Lower lobe of right lung (tissue), 2 donors: ENCODE results near the gene SPON2. TPM values are rescaled to one million over a fixed set of nuclear protein-coding genes. Genes with fewer than 3 reads are reported as not detected.
A peak's percentile ranks its signal among the peaks of the same experiment; 100 is the strongest.

Experiments
- ATAC-seq, 2 donors: fragments of 200-7000 bp; cut with Tn5 transposase; one replicate each; pipeline ENCODE4 v1.9.1; 2020 to 2022; ENCODE audit warnings: mild to moderate bottlenecking in 2 of 2, moderate library complexity in 2 of 2
- DNase-seq: peaks from one replicate; pipeline ENCODE4 v3.0.0-alpha.2; 2020
- H3K27ac ChIP-seq: fragments of 200-600 bp; one replicate; pipeline ENCODE4 v1.8.0; 2022
- H3K27me3 ChIP-seq: fragments of 200-600 bp; one replicate; pipeline ENCODE4 v1.8.0; 2022; ENCODE audit warnings: low read depth
- H3K36me3 ChIP-seq: fragments of 200-600 bp; one replicate; pipeline ENCODE4 v1.8.0; 2022; ENCODE audit warnings: mild to moderate bottlenecking
- H3K4me1 ChIP-seq: fragments of 200-600 bp; one replicate; pipeline ENCODE4 v1.8.0; 2022
- H3K4me3 ChIP-seq: fragments of 200-600 bp; one replicate; pipeline ENCODE4 v1.8.0; 2022; ENCODE audit warnings: mild to moderate bottlenecking
- H3K9me3 ChIP-seq: fragments of 200-600 bp; one replicate; pipeline ENCODE4 v1.8.0; 2022
- CTCF ChIP-seq: fragments of 200-600 bp; IDR thresholded peaks from one replicate; pipeline ENCODE4 v1.8.0; 2022; ENCODE audit warnings: antibody characterized with exemption, mild to moderate bottlenecking
- intact Hi-C: fragments of 100-400 bp; cut with DNase I; formaldehyde crosslinking; loops from one replicate; pipeline ENCODE4 v1.11.0; 2022
- long read RNA-seq: library from polyadenylated mRNA; unstranded; transcript quantifications from one replicate; pipeline ENCODE4 v2.0.0, GENCODE V29; 2021
- total RNA-seq: library from RNA; stranded (reverse); fragmentation: NEBNext Ultra II Directional; extraction: Animal tissue kit (Norgen Biotek cat#: 25700); gene quantifications from one replicate; pipeline ENCODE4 v1.2.1, GENCODE V29; 2021
- donor health status: DM: no; HTN: yes; CAD: no; lungs with severe emphysema.

SPON2 gene
- total RNA-seq, result 32.0 TPM
- long read RNA-seq, transcript SPON2-201 (6 exons, 1,869 nt), result major isoform, 33 of 62 reads
- long read RNA-seq, partial matches to known transcripts, result 15 of 62 reads
- long read RNA-seq, other reads (novel, unspliced or antisense), result 14 of 62 reads

GRCh38 chr4:1172228-1172851, at the start of gene SPON2:
Gene SPON2, minus strand, starts transcription at chr4:1172583.
- H3K27ac ChIP-seq, result peak within 1 kb of the TSS; percentile 42
- H3K4me1 ChIP-seq, result peaks cover 37% of the 10 kb centered on the region
- H3K9me3 ChIP-seq, result no peaks in the 10 kb centered on the region
- peak within 1 kb of the TSS; percentile 53 for H3K4me3 ChIP-seq
- H3K27me3 ChIP-seq, result peaks cover 43% of the 10 kb centered on the region
- TF ChIP-seq CTCF, result no peak
- intact Hi-C loops, result no loop called here
- peak; percentile 1 to 7 for ATAC-seq
- no peak for DNase-seq
- H3K36me3 ChIP-seq, result peaks cover 6% of the 10 kb centered on the region

DNA sequence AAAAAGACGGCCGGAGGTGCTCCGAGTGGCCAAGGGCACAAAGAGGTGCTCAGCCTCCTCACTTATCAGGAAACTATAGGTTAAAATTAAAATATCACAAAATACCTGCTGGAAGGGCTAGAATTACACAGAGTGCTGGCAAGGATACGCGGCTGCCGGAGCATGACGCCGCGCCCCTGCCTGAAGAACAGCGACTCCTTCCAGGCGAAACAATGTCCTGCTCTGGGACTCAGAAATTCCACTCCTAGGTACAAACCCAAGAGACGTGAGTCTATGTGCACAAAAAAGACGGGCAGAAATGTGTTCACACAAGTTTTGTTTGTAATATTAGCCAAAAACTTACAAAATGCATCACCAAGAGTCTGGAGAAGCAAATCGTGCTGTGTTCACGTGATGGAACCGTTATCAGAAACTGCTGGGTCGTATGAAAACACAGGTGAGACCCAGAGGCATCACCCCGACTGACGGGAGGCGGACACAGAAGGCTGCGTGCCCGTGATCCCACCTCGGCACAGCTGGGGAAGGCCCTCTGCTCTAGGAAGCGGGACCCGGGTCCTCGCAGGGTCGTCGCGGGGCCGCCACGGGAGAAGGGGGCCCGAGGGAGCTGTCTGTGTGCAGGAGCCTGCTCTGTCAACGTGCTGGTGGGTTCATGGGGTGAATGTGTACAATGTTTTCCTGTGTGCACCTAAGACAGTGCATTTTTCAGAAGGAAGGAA, 48.9 kb upstream of the SPON2 start:
- no peak for ATAC-seq
- Histone ChIP-seq H3K27ac (no peak overlapping the region), H3K9me3 (no peaks in the 10 kb centered on the region), H3K4me1 (peaks cover 34% of the 10 kb centered on the region), H3K27me3 (no peaks in the 10 kb centered on the region), H3K36me3 (peaks cover 72% of the 10 kb centered on the region), H3K4me3 (no peak overlapping the region)
- DNase-seq, result no peak
- no peak for TF ChIP-seq CTCF
- intact Hi-C loops, result no loop called here

DNA sequence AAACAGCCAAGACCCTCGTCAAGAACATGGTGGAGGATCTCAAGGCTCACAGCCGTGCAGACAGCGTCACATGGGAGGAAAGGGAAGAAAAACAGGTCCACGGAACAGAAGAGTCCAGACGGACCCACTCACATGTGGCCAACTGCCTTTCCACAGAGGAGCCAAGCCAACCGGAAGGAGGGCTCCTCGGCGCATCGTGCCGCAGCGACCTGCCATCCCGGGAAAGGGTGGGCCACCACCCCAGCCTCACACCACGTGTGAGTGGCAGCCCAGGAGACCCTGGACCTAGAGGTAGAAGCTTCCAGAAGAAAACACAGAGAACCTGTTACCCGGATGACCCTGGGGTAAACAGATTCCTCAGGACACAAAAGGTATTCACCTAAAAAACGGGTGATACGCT, 48.2 kb upstream of the SPON2 start:
- intact Hi-C loops, result no loop called here
- TF ChIP-seq CTCF, result no peak
- DNase-seq (no peak), ATAC-seq (no peak)
- H3K4me3 ChIP-seq, result no peak overlapping the region
- no peaks in the 10 kb centered on the region for H3K9me3 ChIP-seq
- peaks cover 72% of the 10 kb centered on the region for H3K36me3 ChIP-seq
- H3K27me3 ChIP-seq, result no peaks in the 10 kb centered on the region
- no peak overlapping the region for H3K27ac ChIP-seq
- H3K4me1 ChIP-seq, result peaks cover 38% of the 10 kb centered on the region

DNA sequence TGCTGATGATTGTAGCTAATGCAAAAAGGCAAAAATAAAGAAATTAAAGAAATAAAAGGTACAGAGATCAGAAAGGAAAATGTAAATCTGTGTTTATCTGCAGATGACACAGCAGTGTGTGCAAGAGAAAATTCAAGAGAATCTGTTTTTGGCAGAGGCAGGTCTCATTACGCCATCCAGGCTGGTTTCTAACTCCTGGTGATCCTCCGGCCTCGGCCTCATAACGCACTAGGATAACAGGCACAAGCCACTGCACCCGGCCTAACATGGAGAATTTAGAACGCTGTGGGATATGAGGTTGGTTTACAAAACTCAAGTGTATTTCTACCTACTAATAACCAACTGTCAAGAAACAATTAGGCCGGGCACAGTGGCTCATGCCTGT, 47.2 kb upstream of the SPON2 start:
- DNase-seq (no peak), ATAC-seq (no peak)
- peaks cover 44% of the 10 kb centered on the region for H3K4me1 ChIP-seq
- no peak overlapping the region for H3K27ac ChIP-seq
- no peak for TF ChIP-seq CTCF
- H3K4me3 ChIP-seq, result no peak overlapping the region
- no peaks in the 10 kb centered on the region for H3K27me3 ChIP-seq
- H3K9me3 ChIP-seq, result no peaks in the 10 kb centered on the region
- intact Hi-C loops, result no loop called here
- H3K36me3 ChIP-seq, result peaks cover 72% of the 10 kb centered on the region

- DNase-seq (no peak), ATAC-seq (no peak)
- intact Hi-C loops, result no loop called here
- H3K27ac ChIP-seq, result no peak overlapping the region
- H3K27me3 ChIP-seq, result no peaks in the 10 kb centered on the region
- TF ChIP-seq CTCF, result no peak
- H3K9me3 ChIP-seq, result no peaks in the 10 kb centered on the region
- H3K4me1 ChIP-seq, result peaks cover 44% of the 10 kb centered on the region
- no peak overlapping the region for H3K4me3 ChIP-seq
- H3K36me3 ChIP-seq, result peaks cover 72% of the 10 kb centered on the region
Measured at GRCh38 chr4:1218634-1219565, 46.5 kb upstream of the SPON2 start.
